ENCODE measurements around the gene IFI27L2.
A peak's percentile ranks its signal among the peaks of the same experiment; 100 is the strongest.

The IFI27L2 gene

DNA sequence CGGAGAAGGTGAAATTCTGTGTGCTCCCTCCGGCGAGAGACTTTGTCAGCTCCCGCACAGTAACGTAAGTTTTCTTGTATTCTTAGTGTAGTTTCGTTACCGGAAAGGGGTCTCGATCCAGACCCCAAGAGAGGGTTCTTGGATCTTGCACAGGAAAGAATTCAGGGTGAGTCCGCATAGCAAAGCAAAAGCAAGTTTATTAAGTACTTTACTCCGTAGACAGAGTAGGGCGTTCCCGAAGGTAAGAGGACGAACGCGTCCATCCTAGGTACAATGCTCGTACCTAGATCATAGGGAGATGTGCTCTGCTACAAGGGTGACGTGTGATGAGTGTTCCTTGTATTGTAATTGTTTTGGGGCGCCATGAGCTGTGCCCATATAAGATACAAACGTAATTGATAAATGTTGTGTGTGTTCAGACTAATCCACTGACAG lies 48.0 kb downstream of the IFI27L2 start:
- Histone ChIP-seq H4K20me1 (ENCODE audit: insufficient read depth, low read length) (peaks cover 32% of the 10 kb centered on the region), H3K4me2 (ENCODE audit: low read length) (peak overlapping the region; percentile 78), H3K9ac (ENCODE audit: low read length) (peak overlapping the region; percentile 92), H3K9me3 (ENCODE audit: insufficient read depth, low read length) (0 out of 2 replicates have a peak, but pooled peaks cover 4% of the 10 kb centered on the region), H3K4me3 (ENCODE audit: low read length) (peak overlapping the region; percentile 86), H3K79me2 (ENCODE audit: low read length) (peaks cover 52% of the 10 kb centered on the region), H3K4me1 (ENCODE audit: low read length) (peaks cover 16% of the 10 kb centered on the region), H2AFZ (ENCODE audit: low read depth, low read length) (peak overlapping the region; percentile 67), H3K27me3 (ENCODE audit: low read depth, low read length) (no peaks in the 10 kb centered on the region), H3K27ac (ENCODE audit: low read length) (no peak overlapping the region), H3K36me3 (replicated peaks; ENCODE audit: low read depth, low read length) (peaks cover 34% of the 10 kb centered on the region)
- TF ChIP-seq, protein P1, sequence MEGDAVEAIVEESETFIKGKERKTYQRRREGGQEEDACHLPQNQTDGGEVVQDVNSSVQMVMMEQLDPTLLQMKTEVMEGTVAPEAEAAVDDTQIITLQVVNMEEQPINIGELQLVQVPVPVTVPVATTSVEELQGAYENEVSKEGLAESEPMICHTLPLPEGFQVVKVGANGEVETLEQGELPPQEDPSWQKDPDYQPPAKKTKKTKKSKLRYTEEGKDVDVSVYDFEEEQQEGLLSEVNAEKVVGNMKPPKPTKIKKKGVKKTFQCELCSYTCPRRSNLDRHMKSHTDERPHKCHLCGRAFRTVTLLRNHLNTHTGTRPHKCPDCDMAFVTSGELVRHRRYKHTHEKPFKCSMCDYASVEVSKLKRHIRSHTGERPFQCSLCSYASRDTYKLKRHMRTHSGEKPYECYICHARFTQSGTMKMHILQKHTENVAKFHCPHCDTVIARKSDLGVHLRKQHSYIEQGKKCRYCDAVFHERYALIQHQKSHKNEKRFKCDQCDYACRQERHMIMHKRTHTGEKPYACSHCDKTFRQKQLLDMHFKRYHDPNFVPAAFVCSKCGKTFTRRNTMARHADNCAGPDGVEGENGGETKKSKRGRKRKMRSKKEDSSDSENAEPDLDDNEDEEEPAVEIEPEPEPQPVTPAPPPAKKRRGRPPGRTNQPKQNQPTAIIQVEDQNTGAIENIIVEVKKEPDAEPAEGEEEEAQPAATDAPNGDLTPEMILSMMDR (IDR thresholded peaks at IDR 0.05; ENCODE audit: low read depth, low read length) = no peak
- no peak for TF ChIP-seq EZH2phosphoT487 (IDR thresholded peaks at IDR 0.05; ENCODE audit: low read depth)

DNA sequence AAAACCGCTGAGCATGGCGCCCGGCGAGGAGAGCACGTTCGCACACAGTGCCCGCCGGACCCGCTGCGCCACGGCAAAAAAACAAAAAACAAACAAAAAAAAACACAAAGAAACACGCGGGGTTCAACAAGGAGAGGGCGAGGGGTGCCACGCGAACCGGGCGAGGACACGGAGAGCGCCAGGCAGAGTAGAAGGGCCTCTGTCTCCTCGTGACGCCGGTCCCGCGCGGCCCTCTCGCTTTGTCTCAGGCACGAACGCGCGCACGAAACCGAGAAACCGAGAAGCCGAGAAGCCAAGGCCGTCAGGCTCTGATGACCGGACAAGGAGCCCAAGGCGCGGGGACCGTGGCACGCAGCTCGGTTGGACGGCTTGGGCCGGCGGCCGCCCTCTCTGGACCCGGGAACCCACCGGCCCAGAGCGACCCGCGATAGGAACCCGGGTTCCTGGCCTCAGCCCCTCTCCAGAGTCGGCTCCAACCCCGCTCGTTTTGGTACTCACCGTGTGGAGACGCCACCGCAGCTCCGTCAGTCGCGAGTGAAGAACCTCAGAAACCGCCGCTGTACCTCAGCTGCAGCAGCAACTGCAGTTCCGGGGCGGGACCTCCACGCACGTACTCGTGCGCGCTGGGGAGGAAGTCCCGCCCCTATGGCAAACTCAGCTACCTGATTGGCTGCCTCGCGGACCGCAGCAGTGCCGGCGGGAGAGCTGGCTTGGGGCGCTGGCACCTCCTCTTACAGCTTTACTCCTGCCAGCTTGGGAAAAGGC lies 48.6 kb downstream of the IFI27L2 start, which contains the start of the genes DDX24 and IFI27L1:
Gene DDX24, minus strand, starts transcription at position 582 of the 765 bp plus-strand sequence. CDS start 1,460 bp downstream, outside the sequence.
Gene IFI27L1, plus strand, starts transcription at position 690 of the 765 bp plus-strand sequence. CDS start 15,628 bp downstream, outside the sequence.
- Histone ChIP-seq H2AFZ (ENCODE audit: low read depth, low read length) (peak within 1 kb of the TSS; percentile 67), H3K4me3 (ENCODE audit: low read length) (peak within 1 kb of the TSS; percentile 86), H3K79me2 (ENCODE audit: low read length) (peaks cover 58% of the 10 kb centered on the region), H3K4me1 (ENCODE audit: low read length) (peaks cover 16% of the 10 kb centered on the region), H4K20me1 (ENCODE audit: insufficient read depth, low read length) (peaks cover 32% of the 10 kb centered on the region), H3K9me3 (ENCODE audit: insufficient read depth, low read length) (peaks cover 7% of the 10 kb centered on the region), H3K9ac (ENCODE audit: low read length) (peak within 1 kb of the TSS; percentile 92), H3K36me3 (replicated peaks; ENCODE audit: low read depth, low read length) (peaks cover 40% of the 10 kb centered on the region), H3K27me3 (ENCODE audit: low read depth, low read length) (no peaks in the 10 kb centered on the region), H3K4me2 (ENCODE audit: low read length) (peak within 1 kb of the TSS; percentile 98), H3K27ac (ENCODE audit: low read length) (peak within 1 kb of the TSS; percentile 54)
- TF ChIP-seq, protein P1 (IDR thresholded peaks at IDR 0.05; ENCODE audit: low read depth, low read length) = no peak
- no peak for TF ChIP-seq EZH2phosphoT487 (IDR thresholded peaks at IDR 0.05; ENCODE audit: low read depth)

DNA sequence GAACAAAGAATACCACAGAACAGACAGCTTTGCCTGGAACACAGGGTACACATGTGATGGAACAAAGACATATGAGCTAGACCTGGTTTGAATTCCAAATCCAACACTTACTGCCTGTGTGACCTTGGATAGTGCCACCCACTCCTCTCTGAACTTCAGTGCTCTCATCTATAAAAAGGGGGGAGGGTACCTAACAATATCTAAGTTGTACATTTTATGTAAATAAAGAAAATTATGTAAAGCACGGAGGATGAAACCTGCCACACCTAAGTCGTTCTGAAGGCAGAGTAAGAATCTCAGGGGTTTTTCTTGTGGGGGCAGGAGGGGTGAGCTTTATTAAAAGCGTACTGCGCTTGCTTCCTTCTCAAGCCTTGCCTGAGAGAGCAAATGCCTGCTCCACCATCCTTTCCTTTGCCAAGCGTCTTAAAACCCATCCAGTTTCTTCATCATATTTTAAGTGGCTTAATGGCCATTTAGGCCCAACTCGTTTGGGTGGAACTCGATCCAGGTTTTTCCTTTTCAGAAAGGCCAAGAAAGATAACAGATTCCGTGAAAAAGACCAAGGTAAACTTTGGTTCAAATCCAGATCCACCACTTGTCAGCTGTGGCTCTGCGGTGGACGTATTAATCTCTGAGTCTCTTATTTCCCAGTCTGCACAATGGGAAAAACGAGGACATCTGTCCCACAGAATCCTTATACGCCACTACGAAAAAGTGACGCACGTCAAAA lies 49.3 kb downstream of the IFI27L2 start:
- peaks cover 66% of the 10 kb centered on the region for H3K79me2 ChIP-seq (ENCODE audit: low read length)
- H3K9me3 ChIP-seq (ENCODE audit: insufficient read depth, low read length) = peaks cover 15% of the 10 kb centered on the region
- peak overlapping the region; percentile 54 for H3K27ac ChIP-seq (ENCODE audit: low read length)
- H3K36me3 ChIP-seq (replicated peaks; ENCODE audit: low read depth, low read length) = peaks cover 47% of the 10 kb centered on the region
- H3K4me2 ChIP-seq (ENCODE audit: low read length) = peak overlapping the region; percentile 98
- peak overlapping the region; percentile 86 for H3K4me3 ChIP-seq (ENCODE audit: low read length)
- peaks cover 16% of the 10 kb centered on the region for H3K4me1 ChIP-seq (ENCODE audit: low read length)
- no peaks in the 10 kb centered on the region for H3K27me3 ChIP-seq (ENCODE audit: low read depth, low read length)
- H2AFZ ChIP-seq (ENCODE audit: low read depth, low read length) = no peak overlapping the region
- TF ChIP-seq, protein P1 (IDR thresholded peaks at IDR 0.05; ENCODE audit: low read depth, low read length) = no peak
- peak overlapping the region; percentile 92 for H3K9ac ChIP-seq (ENCODE audit: low read length)
- H4K20me1 ChIP-seq (ENCODE audit: insufficient read depth, low read length) = peaks cover 37% of the 10 kb centered on the region

DNA sequence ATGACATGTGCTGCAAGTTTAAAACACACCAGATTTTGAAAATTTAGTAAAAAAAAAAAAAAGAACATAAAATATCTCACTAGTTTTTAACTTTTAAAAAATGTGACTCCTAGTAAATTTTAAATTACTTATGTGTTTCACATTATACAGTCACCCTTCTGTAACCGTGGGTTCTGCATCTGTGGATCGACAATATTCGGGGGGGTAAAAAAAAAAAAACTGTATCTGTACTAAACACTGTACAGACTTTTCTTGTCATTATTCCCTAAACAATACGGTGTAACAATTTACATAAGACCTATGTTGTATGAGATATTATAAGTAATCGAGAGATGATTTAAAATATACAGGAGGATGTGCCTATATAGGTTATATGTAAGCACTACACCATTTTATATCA lies 51.6 kb downstream of the IFI27L2 start:
- Histone ChIP-seq H3K27me3 (ENCODE audit: low read depth, low read length) (no peaks in the 10 kb centered on the region), H4K20me1 (ENCODE audit: insufficient read depth, low read length) (peaks cover 40% of the 10 kb centered on the region), H3K9ac (ENCODE audit: low read length) (no peak overlapping the region), H2AFZ (ENCODE audit: low read depth, low read length) (no peak overlapping the region), H3K27ac (ENCODE audit: low read length) (no peak overlapping the region), H3K4me3 (ENCODE audit: low read length) (no peak overlapping the region), H3K36me3 (replicated peaks; ENCODE audit: low read depth, low read length) (peaks cover 61% of the 10 kb centered on the region), H3K4me2 (ENCODE audit: low read length) (no peak overlapping the region), H3K9me3 (ENCODE audit: insufficient read depth, low read length) (peaks cover 23% of the 10 kb centered on the region), H3K4me1 (ENCODE audit: low read length) (peaks cover 16% of the 10 kb centered on the region), H3K79me2 (ENCODE audit: low read length) (peaks cover 88% of the 10 kb centered on the region)
- TF ChIP-seq, protein P1 (IDR thresholded peaks at IDR 0.05; ENCODE audit: low read depth, low read length) = no peak
- TF ChIP-seq EZH2phosphoT487 (IDR thresholded peaks at IDR 0.05; ENCODE audit: low read depth) = no peak

Data from OCI-LY3 (cell line).